Gastroesophageal sphincter (tissue), 4 donors: Measurements from ENCODE around the gene ZXDA. TPM values are rescaled to one million over a fixed set of nuclear protein-coding genes. Genes with fewer than 3 reads are reported as not detected.
"Not testable (repeated sequence)": the region's sequence is repeated elsewhere in the genome, so short reads cannot be mapped to it uniquely, and the experiment has no call there.

Experiments
- ATAC-seq: fragments of 150-250 bp; one replicate; pipeline ENCODE4 v1.9.1; 2016; ENCODE audit warnings: mild to moderate bottlenecking, moderate library complexity
- H3K27ac ChIP-seq, 4 donors: fragments of 200-600 bp; sonication (generic) in 3 of 4; 1 replicate in 3 of 4; 2 replicates in 1 of 4; pipeline ENCODE4 v1.5.1; 2016 to 2019
- H3K27me3 ChIP-seq: fragments of 200-600 bp; sonication (generic); one replicate; pipeline ENCODE4 v1.5.1; 2019
- H3K36me3 ChIP-seq, 2 donors: fragments of 200-600 bp; sonication (generic); one replicate each; pipeline ENCODE4 v1.5.1; 2019; ENCODE audit warnings: control low read depth in 1 of 2
- H3K4me1 ChIP-seq, 3 donors: fragments of 200-600 bp; sonication (generic); 1 replicate in 2 of 3; 2 replicates in 1 of 3; pipeline ENCODE4 v1.5.1; 2016 to 2019; ENCODE audit warnings: control low read depth in 2 of 3
- H3K4me3 ChIP-seq, 2 donors: fragments of 200-600 bp; sonication (generic); one replicate each; pipeline ENCODE4 v1.5.1; 2019; ENCODE audit warnings: mild to moderate bottlenecking in 1 of 2, moderate library complexity in 1 of 2
- H3K9me3 ChIP-seq, 3 donors: fragments of 200-600 bp; sonication (generic); one replicate each; pipeline ENCODE4 v1.5.1; 2017 to 2019; ENCODE audit warnings: control low read depth in 2 of 3
- EP300 ChIP-seq: sonication (generic); formaldehyde crosslinking; IDR thresholded peaks from one replicate; pipeline ENCODE4 v1.6.1; 2017; ENCODE audit warnings: antibody characterized with exemption, mild to moderate bottlenecking
- POLR2A ChIP-seq, 2 donors: fragments of 450-650 bp; IDR thresholded peaks; one replicate each; pipeline ENCODE4 v1.6.1; 2017; ENCODE audit warnings: antibody characterized with exemption in 2 of 2, mild to moderate bottlenecking in 2 of 2, moderate library complexity in 1 of 2
- POLR2AphosphoS5 ChIP-seq: sonication (generic); formaldehyde crosslinking; IDR thresholded peaks from one replicate; pipeline ENCODE4 v1.6.1; 2017; ENCODE audit warnings: antibody characterized with exemption
- WGBS, 2 donors: methylation state at CpG; one replicate each; pipeline ENCODE4 v1.1.5; 2018; ENCODE audit warnings: low coverage in 1 of 2; 5-methylcytosine and 5-hydroxymethylcytosine counted together
- total RNA-seq, 4 donors: library from RNA; depleted of rRNA; stranded (reverse); fragments of >200 nt; gene quantifications; one replicate each; pipeline ENCODE4 v1.1.0, GENCODE V29; 2016
- TF ChIP-seq, protein P1 (sequence below), 4 experiments: fragments of 200-600 bp in 2 of 4; fragments of 450-650 bp in 2 of 4; sonication (generic) in 1 of 4; IDR thresholded peaks; one replicate each; pipeline ENCODE4 v1.5.1; 2017 to 2019; ENCODE audit warnings: antibody characterized with exemption in 4 of 4, mild to moderate bottlenecking in 2 of 4, moderate library complexity in 2 of 4

ZXDA gene, protein sequence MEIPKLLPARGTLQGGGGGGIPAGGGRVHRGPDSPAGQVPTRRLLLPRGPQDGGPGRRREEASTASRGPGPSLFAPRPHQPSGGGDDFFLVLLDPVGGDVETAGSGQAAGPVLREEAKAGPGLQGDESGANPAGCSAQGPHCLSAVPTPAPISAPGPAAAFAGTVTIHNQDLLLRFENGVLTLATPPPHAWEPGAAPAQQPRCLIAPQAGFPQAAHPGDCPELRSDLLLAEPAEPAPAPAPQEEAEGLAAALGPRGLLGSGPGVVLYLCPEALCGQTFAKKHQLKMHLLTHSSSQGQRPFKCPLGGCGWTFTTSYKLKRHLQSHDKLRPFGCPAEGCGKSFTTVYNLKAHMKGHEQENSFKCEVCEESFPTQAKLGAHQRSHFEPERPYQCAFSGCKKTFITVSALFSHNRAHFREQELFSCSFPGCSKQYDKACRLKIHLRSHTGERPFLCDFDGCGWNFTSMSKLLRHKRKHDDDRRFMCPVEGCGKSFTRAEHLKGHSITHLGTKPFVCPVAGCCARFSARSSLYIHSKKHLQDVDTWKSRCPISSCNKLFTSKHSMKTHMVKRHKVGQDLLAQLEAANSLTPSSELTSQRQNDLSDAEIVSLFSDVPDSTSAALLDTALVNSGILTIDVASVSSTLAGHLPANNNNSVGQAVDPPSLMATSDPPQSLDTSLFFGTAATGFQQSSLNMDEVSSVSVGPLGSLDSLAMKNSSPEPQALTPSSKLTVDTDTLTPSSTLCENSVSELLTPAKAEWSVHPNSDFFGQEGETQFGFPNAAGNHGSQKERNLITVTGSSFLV
- total RNA-seq: 10 to 100 TPM in 1 of 4 donors, 1 to 10 TPM in 3; 6.4 to 14.8 (median 9.6) TPM

DNA sequence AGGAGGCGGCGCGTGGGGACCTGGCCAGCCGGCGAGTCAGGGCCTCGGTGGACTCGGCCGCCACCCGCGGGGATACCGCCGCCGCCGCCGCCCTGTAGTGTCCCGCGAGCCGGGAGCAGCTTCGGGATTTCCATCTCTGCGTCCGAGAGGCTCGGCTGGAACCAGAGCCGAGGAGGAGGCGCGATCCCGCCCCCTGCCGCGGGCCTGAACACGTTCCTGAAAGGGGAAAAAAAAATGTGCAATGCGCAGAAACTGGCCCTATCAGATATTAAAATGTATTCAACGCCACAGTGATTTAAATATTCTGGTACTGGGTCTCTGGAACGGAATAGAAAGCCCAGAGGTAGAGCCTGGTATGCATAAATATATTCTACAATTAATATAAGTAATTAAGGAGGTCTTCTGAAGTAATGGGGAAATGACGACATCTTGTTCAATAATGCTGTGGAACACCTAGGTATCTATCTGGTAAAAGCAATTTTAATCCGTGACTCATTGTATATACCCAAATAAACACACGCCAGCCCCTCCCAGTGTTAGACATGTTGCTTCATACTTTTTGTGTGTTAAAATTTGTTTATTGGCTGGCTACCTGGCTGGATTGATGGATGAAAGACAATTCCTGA lies at the start of gene ZXDA:
ZXDA (minus strand) TSS at position 172 of the 626 bp plus-strand sequence; CDS start at position 134, 38 bp downstream.
- not testable (repeated sequence) for H3K9me3 ChIP-seq, H3K36me3 ChIP-seq, H3K27me3 ChIP-seq
- Histone ChIP-seq H3K4me3 (peak within 1 kb of the TSS; percentile 59 to 89), H3K27ac (peak within 1 kb of the TSS; percentile 82 to 99 (median 90)), H3K4me1 (peaks cover 0 to 39% (median 0%) of the 10 kb centered on the region in 3 donors)
- 2 to 36% methylated on average over 5 to 6 of the region's 35 CpGs for WGBS, 2 donors
- TF ChIP-seq, protein P1, sequence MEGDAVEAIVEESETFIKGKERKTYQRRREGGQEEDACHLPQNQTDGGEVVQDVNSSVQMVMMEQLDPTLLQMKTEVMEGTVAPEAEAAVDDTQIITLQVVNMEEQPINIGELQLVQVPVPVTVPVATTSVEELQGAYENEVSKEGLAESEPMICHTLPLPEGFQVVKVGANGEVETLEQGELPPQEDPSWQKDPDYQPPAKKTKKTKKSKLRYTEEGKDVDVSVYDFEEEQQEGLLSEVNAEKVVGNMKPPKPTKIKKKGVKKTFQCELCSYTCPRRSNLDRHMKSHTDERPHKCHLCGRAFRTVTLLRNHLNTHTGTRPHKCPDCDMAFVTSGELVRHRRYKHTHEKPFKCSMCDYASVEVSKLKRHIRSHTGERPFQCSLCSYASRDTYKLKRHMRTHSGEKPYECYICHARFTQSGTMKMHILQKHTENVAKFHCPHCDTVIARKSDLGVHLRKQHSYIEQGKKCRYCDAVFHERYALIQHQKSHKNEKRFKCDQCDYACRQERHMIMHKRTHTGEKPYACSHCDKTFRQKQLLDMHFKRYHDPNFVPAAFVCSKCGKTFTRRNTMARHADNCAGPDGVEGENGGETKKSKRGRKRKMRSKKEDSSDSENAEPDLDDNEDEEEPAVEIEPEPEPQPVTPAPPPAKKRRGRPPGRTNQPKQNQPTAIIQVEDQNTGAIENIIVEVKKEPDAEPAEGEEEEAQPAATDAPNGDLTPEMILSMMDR (IDR thresholded peaks at IDR 0.05): peak in 1 of 4 experiments; percentile 10
- peak; percentile 81 for ATAC-seq

DNA sequence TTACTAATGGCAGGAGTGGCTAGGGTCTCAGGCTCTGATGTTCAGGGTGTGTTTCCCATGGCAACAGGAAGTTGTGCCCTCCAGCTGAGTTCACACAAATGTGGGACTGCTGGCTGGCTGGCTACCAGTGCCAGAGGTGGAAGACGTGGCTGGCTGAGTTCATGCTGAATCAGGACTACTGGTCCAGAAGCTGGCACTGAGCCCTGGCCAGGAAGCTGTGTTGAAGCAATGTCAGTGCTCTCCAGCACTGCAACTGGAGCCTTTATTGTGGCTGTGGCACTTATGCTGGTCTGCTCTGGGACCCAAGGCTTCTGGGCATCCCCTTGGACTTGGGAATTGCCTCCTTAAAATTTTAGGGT lies 42.0 kb upstream of the ZXDA start:
- 57% methylated on average over 1 of the region's 1 CpG; no CpG with 5 or more reads in 1 of the 2 donors for WGBS, 2 donors
- H3K4me3 ChIP-seq: no peak overlapping the region
- H3K27ac ChIP-seq: no peak overlapping the region
- H3K27me3 ChIP-seq: no peaks in the 10 kb centered on the region
- no peaks in the 10 kb centered on the region for H3K4me1 ChIP-seq
- H3K9me3 ChIP-seq: no peaks in the 10 kb centered on the region
- ATAC-seq: peak; percentile 50
- no peak for TF ChIP-seq POLR2AphosphoS5
- TF ChIP-seq, protein P1 (IDR thresholded peaks at IDR 0.05): no peak
- TF ChIP-seq EP300: no peak
- no peak for TF ChIP-seq POLR2A (IDR thresholded peaks at IDR 0.05)
- H3K36me3 ChIP-seq: no peaks in the 10 kb centered on the region

DNA sequence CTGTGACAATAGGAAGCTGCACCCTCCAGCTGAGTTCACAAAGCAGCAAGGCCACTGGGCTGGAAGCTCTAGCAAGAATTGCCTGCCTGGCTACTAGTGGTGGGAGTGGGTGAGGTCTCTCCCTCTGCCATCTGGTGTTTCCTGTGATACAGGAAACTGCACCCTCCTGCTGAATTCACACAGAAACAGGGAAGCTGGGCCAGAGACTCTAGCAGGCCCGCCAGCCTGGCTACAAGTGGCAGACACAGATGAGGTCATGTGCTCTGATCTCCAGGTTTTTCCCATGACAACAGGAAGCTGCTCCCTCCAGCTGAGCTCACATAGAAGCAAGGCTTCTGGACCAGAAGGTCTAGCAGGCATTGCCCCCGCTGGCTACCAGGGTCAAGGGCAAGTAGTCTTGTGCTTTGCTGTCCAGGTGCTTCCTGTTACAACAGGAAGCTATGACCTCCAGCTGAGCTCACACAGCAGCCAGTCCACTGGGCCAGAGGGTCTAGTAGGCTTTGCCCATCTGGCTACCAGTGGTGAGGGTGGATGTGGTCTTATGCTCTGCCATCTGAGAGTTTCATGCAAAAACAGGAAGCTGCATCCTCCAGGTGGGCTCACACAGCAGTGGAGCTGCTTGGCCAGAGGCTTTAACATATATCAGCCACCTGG lies 41.5 kb upstream of the ZXDA start:
- TF ChIP-seq EP300: no peak
- TF ChIP-seq POLR2AphosphoS5: no peak
- TF ChIP-seq, protein P1 (IDR thresholded peaks at IDR 0.05): no peak
- TF ChIP-seq POLR2A (IDR thresholded peaks at IDR 0.05): no peak
- no peaks in the 10 kb centered on the region for H3K36me3 ChIP-seq
- no peaks in the 10 kb centered on the region for H3K4me1 ChIP-seq
- no CpG with 5 or more reads among the region's 2 CpGs for WGBS, 2 donors
- H3K27ac ChIP-seq: no peak overlapping the region
- no peaks in the 10 kb centered on the region for H3K27me3 ChIP-seq
- no peak overlapping the region for H3K4me3 ChIP-seq
- peak; percentile 79 for ATAC-seq
- H3K9me3 ChIP-seq: no peaks in the 10 kb centered on the region

DNA sequence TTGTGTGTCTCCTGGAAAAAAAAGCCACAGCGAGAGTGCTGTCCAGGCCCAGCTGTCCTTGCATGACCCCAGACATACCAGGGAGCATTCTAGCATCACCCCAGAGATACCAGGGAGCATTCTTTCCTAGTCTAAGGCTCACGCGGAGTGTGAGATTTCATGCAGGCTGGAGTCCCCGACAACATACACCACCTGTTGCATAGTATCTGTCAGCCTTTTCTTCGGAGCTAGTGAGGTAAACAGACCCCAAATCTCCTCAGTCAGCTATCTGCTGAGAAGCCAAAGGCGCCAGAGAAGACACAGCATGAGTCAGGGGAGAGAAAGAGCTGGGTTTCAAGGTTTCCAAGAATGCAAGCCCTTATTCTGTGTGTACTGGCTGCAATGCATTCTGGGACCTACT lies 23.1 kb upstream of the ZXDA start:
- Histone ChIP-seq H3K27ac (no peak overlapping the region), H3K4me1 (no peaks in the 10 kb centered on the region), H3K9me3 (no peaks in the 10 kb centered on the region), H3K4me3 (no peak overlapping the region), H3K36me3 (no peaks in the 10 kb centered on the region), H3K27me3 (no peaks in the 10 kb centered on the region)
- TF ChIP-seq, protein P1 (IDR thresholded peaks at IDR 0.05): no peak
- TF ChIP-seq POLR2A (IDR thresholded peaks at IDR 0.05) (no peak), POLR2AphosphoS5 (no peak), EP300 (no peak)
- WGBS, 2 donors: 40% methylated on average over 1 of the region's 6 CpGs; no CpG with 5 or more reads in 1 of the 2 donors
- no peak for ATAC-seq
